Measurements from ENCODE around the gene FAM180B.

FAM180B gene

DNA sequence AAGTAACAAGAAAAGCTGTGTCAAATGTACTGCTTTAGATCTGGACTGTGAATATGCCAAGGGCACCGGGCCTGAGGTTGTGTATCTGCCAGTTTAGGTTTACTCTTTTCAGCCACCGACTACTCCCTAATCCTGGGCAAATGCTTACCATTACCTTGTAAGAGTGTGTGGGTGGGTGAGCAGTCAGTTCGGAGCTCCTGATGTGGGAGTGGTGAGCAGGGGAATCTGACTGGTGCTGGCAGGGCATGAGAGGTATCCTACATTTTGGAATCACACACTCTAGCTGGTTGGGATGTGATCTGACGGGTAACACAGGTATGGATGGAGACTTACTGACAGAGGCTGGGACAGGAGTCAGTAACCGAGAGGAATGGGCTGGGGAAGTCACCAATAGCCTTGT, 2.6 kb upstream of the FAM180B start:
- H3K27me3 ChIP-seq (ENCODE audit: control insufficient read depth in 2 of 2, insufficient read depth in 2 of 2, low read length in 2 of 2): no peaks in the 10 kb centered on the region
- no peak overlapping the region for H3K4me3 ChIP-seq (ENCODE audit: low read length in 2 of 2)
- no peak overlapping the region for H3K9ac ChIP-seq (ENCODE audit: low read depth in 1 of 2, low read length in 2 of 2)
- no peak overlapping the region for H3K27ac ChIP-seq (ENCODE audit: low read depth in 2 of 2, low read length in 2 of 2)
- H3K4me1 ChIP-seq (ENCODE audit: control insufficient read depth in 2 of 2, insufficient read depth in 2 of 2, low read length in 2 of 2): peaks cover 7 to 12% of the 10 kb centered on the region in 2 donors
- H3K9me3 ChIP-seq (ENCODE audit: control insufficient read depth in 2 of 2, low read length in 2 of 2): no peaks in the 10 kb centered on the region
- H3K36me3 ChIP-seq (ENCODE audit: control insufficient read depth in 2 of 2, insufficient read depth in 2 of 2, low read length in 2 of 2): peaks cover 32 to 44% of the 10 kb centered on the region in 2 donors

DNA sequence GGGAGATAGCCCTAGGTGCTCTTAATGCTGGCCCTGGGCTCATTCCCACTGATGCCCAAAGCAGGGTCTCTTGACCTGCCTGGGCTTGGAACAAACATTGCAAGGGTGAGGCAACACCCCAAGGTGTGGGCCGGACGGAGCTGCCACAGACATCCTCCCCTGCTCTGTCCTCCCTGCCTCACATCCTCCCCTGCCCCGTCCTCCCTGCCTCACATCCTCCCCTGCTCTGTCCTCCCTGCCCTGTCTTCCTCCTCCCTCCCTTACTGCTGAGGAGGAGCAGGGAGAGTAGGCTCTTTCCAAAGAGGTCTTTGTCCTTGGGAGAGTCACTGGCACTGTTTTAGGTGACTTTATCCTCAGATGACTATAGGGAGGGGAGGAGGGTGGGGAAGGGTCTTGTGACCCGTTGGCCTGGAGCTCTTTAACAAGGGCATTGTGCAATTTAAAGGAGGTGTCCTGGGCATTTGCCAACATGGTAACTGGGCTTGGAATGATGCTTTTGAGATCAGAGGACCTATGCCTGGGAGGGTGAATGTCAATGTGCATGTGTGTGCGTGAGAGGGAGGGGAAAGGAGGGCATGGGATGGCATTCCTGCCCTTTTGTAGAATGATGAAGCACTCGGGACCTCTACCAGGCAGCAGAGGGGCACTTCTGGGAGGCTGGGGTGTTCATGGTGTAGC, 700 bp downstream of the FAM180B start:
- Histone ChIP-seq H3K36me3 (ENCODE audit: control insufficient read depth in 2 of 2, insufficient read depth in 2 of 2, low read length in 2 of 2) (peaks cover 20 to 29% of the 10 kb centered on the region in 2 donors), H3K27me3 (ENCODE audit: control insufficient read depth in 2 of 2, insufficient read depth in 2 of 2, low read length in 2 of 2) (no peaks in the 10 kb centered on the region), H3K9ac (ENCODE audit: low read depth in 1 of 2, low read length in 2 of 2) (no peak overlapping the region), H3K9me3 (ENCODE audit: control insufficient read depth in 2 of 2, low read length in 2 of 2) (no peaks in the 10 kb centered on the region), H3K27ac (ENCODE audit: low read depth in 2 of 2, low read length in 2 of 2) (no peak overlapping the region), H3K4me1 (ENCODE audit: control insufficient read depth in 2 of 2, insufficient read depth in 2 of 2, low read length in 2 of 2) (peaks cover 0 to 2% of the 10 kb centered on the region in 2 donors), H3K4me3 (ENCODE audit: low read length in 2 of 2) (no peak overlapping the region)

GRCh38 chr11:47587723-47588326, 1.3 kb downstream of the FAM180B start:
- Histone ChIP-seq H3K36me3 (ENCODE audit: control insufficient read depth in 2 of 2, insufficient read depth in 2 of 2, low read length in 2 of 2) (peaks cover 16 to 23% of the 10 kb centered on the region in 2 donors), H3K27ac (ENCODE audit: low read depth in 2 of 2, low read length in 2 of 2) (peak overlapping the region in 1 of 2 donors; percentile 18), H3K27me3 (ENCODE audit: control insufficient read depth in 2 of 2, insufficient read depth in 2 of 2, low read length in 2 of 2) (peaks cover under 1 to 5% of the 10 kb centered on the region in 2 donors), H3K4me1 (ENCODE audit: control insufficient read depth in 2 of 2, insufficient read depth in 2 of 2, low read length in 2 of 2) (peaks cover 0 to 2% of the 10 kb centered on the region in 2 donors), H3K9me3 (ENCODE audit: control insufficient read depth in 2 of 2, low read length in 2 of 2) (no peaks in the 10 kb centered on the region), H3K4me3 (ENCODE audit: low read length in 2 of 2) (no peak overlapping the region), H3K9ac (ENCODE audit: low read depth in 1 of 2, low read length in 2 of 2) (no peak overlapping the region)

DNA sequence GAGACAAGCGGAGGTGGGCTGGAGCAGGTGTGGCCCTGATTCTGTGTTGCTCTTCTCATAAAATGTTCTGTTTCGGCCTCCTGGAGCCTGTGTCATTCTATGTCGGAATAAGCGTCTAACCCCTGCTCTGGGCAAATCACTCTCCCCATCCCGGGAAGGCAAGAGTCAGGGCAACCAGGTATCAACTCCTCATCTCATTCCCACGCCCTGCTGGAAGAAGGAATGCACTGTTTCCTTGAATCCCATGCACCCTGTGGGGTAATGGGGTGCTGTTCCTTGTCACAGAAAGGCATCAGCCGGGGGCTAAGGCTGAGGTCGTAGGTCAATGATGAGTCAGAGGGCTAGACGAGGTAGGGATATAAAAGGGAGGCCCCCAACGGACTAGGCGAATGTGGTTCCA, 2.6 kb downstream of the FAM180B start:
- Histone ChIP-seq H3K4me3 (ENCODE audit: low read length in 2 of 2) (no peak overlapping the region), H3K9ac (ENCODE audit: low read depth in 1 of 2, low read length in 2 of 2) (no peak overlapping the region), H3K27me3 (ENCODE audit: control insufficient read depth in 2 of 2, insufficient read depth in 2 of 2, low read length in 2 of 2) (peaks cover 11 to 17% of the 10 kb centered on the region in 2 donors), H3K27ac (ENCODE audit: low read depth in 2 of 2, low read length in 2 of 2) (no peak overlapping the region), H3K36me3 (ENCODE audit: control insufficient read depth in 2 of 2, insufficient read depth in 2 of 2, low read length in 2 of 2) (peaks cover 3 to 10% of the 10 kb centered on the region in 2 donors), H3K9me3 (ENCODE audit: control insufficient read depth in 2 of 2, low read length in 2 of 2) (no peaks in the 10 kb centered on the region), H3K4me1 (ENCODE audit: control insufficient read depth in 2 of 2, insufficient read depth in 2 of 2, low read length in 2 of 2) (peaks cover 0 to 2% of the 10 kb centered on the region in 2 donors)

DNA sequence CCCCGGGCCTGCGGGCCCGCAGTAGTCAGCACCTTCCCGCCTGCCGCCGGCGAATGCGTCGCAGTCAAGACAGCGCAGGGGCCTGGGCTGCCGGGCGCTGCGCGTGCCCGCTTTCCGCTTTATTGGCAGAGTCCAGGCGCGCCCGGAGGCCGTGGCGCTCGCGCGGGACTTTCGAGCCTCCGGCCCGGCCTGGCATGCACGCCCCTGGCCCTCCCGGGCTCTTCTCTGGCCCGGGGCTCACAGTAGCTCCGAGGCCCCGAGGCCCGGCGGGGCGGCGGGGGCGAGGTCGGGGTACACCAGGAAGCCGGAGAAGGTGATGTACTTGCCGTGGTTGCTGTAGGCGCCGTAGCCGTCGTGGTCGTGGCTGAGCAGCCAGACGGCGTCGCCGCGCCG, 3.1 kb downstream of the FAM180B start:
- H3K27ac ChIP-seq (ENCODE audit: low read depth in 2 of 2, low read length in 2 of 2): no peak overlapping the region
- peaks cover 0 to 2% of the 10 kb centered on the region in 2 donors for H3K4me1 ChIP-seq (ENCODE audit: control insufficient read depth in 2 of 2, insufficient read depth in 2 of 2, low read length in 2 of 2)
- H3K9ac ChIP-seq (ENCODE audit: low read depth in 1 of 2, low read length in 2 of 2): no peak overlapping the region
- peak overlapping the region; percentile 30 to 41 for H3K4me3 ChIP-seq (ENCODE audit: low read length in 2 of 2)
- peaks cover 0 to 6% of the 10 kb centered on the region in 2 donors for H3K36me3 ChIP-seq (ENCODE audit: control insufficient read depth in 2 of 2, insufficient read depth in 2 of 2, low read length in 2 of 2)
- H3K9me3 ChIP-seq (ENCODE audit: control insufficient read depth in 2 of 2, low read length in 2 of 2): no peaks in the 10 kb centered on the region
- peaks cover 15 to 20% of the 10 kb centered on the region in 2 donors for H3K27me3 ChIP-seq (ENCODE audit: control insufficient read depth in 2 of 2, insufficient read depth in 2 of 2, low read length in 2 of 2)

GRCh38 chr11:47589977-47590861, 3.7 kb downstream of the FAM180B start:
- H3K9ac ChIP-seq (ENCODE audit: low read depth in 1 of 2, low read length in 2 of 2): no peak overlapping the region
- H3K27me3 ChIP-seq (ENCODE audit: control insufficient read depth in 2 of 2, insufficient read depth in 2 of 2, low read length in 2 of 2): peaks cover 17 to 26% of the 10 kb centered on the region in 2 donors
- H3K36me3 ChIP-seq (ENCODE audit: control insufficient read depth in 2 of 2, insufficient read depth in 2 of 2, low read length in 2 of 2): peaks cover 0 to 2% of the 10 kb centered on the region in 2 donors

GRCh38 chr11:47591764-47592163, 5.3 kb downstream of the FAM180B start:
- Histone ChIP-seq H3K4me1 (ENCODE audit: control insufficient read depth in 2 of 2, insufficient read depth in 2 of 2, low read length in 2 of 2) (peaks cover 0 to 2% of the 10 kb centered on the region in 2 donors), H3K9me3 (ENCODE audit: control insufficient read depth in 2 of 2, low read length in 2 of 2) (no peaks in the 10 kb centered on the region), H3K27ac (ENCODE audit: low read depth in 2 of 2, low read length in 2 of 2) (no peak overlapping the region), H3K4me3 (ENCODE audit: low read length in 2 of 2) (no peak overlapping the region), H3K9ac (ENCODE audit: low read depth in 1 of 2, low read length in 2 of 2) (no peak overlapping the region), H3K36me3 (ENCODE audit: control insufficient read depth in 2 of 2, insufficient read depth in 2 of 2, low read length in 2 of 2) (no peaks in the 10 kb centered on the region), H3K27me3 (ENCODE audit: control insufficient read depth in 2 of 2, insufficient read depth in 2 of 2, low read length in 2 of 2) (peaks cover 17 to 30% of the 10 kb centered on the region in 2 donors)

More at GRCh38 chr11:47589977-47590861, 3.7 kb downstream of the FAM180B start:
- H3K9me3 ChIP-seq (ENCODE audit: control insufficient read depth in 2 of 2, low read length in 2 of 2): no peaks in the 10 kb centered on the region
- H3K4me3 ChIP-seq (ENCODE audit: low read length in 2 of 2): peak overlapping the region; percentile 30 to 41
- H3K27ac ChIP-seq (ENCODE audit: low read depth in 2 of 2, low read length in 2 of 2): no peak overlapping the region
- peaks cover 0 to 2% of the 10 kb centered on the region in 2 donors for H3K4me1 ChIP-seq (ENCODE audit: control insufficient read depth in 2 of 2, insufficient read depth in 2 of 2, low read length in 2 of 2)

GRCh38 chr11:47592251-47592650, 5.8 kb downstream of the FAM180B start:
- H3K27me3 ChIP-seq (ENCODE audit: control insufficient read depth in 2 of 2, insufficient read depth in 2 of 2, low read length in 2 of 2): peaks cover 17 to 30% of the 10 kb centered on the region in 2 donors
- no peaks in the 10 kb centered on the region for H3K36me3 ChIP-seq (ENCODE audit: control insufficient read depth in 2 of 2, insufficient read depth in 2 of 2, low read length in 2 of 2)
- peaks cover 0 to 2% of the 10 kb centered on the region in 2 donors for H3K4me1 ChIP-seq (ENCODE audit: control insufficient read depth in 2 of 2, insufficient read depth in 2 of 2, low read length in 2 of 2)
- no peaks in the 10 kb centered on the region for H3K9me3 ChIP-seq (ENCODE audit: control insufficient read depth in 2 of 2, low read length in 2 of 2)
- H3K27ac ChIP-seq (ENCODE audit: low read depth in 2 of 2, low read length in 2 of 2): no peak overlapping the region
- no peak overlapping the region for H3K4me3 ChIP-seq (ENCODE audit: low read length in 2 of 2)
- no peak overlapping the region for H3K9ac ChIP-seq (ENCODE audit: low read depth in 1 of 2, low read length in 2 of 2)

DNA sequence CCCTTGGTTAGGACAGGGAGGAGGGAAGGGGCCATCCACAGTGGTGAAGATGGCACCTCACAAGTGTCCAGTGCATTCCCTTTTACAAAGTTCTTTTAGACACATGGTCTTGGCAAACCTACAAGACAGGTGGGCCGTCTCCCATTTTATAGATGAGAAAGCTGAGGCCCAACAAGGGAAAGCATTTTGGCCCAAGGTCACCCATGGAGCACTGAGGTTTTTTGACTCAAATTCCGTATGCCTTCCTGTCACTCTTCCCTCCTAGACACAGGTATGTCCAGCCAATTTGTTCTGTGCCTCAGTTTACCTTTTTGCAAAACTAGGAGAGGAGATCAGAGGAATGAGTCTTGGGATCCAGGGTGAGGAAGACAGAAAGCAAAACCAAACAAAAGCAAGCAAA, 6.5 kb downstream of the FAM180B start:
- Histone ChIP-seq H3K36me3 (ENCODE audit: control insufficient read depth in 2 of 2, insufficient read depth in 2 of 2, low read length in 2 of 2) (no peaks in the 10 kb centered on the region), H3K27ac (ENCODE audit: low read depth in 2 of 2, low read length in 2 of 2) (no peak overlapping the region), H3K9ac (ENCODE audit: low read depth in 1 of 2, low read length in 2 of 2) (no peak overlapping the region), H3K9me3 (ENCODE audit: control insufficient read depth in 2 of 2, low read length in 2 of 2) (no peaks in the 10 kb centered on the region), H3K4me1 (ENCODE audit: control insufficient read depth in 2 of 2, insufficient read depth in 2 of 2, low read length in 2 of 2) (peaks cover 0 to 2% of the 10 kb centered on the region in 2 donors), H3K4me3 (ENCODE audit: low read length in 2 of 2) (no peak overlapping the region), H3K27me3 (ENCODE audit: control insufficient read depth in 2 of 2, insufficient read depth in 2 of 2, low read length in 2 of 2) (peaks cover 17 to 30% of the 10 kb centered on the region in 2 donors)

Data from mucosa of rectum (tissue), 2 donors.